ENCODE results near the gene KRTAP3-3.

DNA sequence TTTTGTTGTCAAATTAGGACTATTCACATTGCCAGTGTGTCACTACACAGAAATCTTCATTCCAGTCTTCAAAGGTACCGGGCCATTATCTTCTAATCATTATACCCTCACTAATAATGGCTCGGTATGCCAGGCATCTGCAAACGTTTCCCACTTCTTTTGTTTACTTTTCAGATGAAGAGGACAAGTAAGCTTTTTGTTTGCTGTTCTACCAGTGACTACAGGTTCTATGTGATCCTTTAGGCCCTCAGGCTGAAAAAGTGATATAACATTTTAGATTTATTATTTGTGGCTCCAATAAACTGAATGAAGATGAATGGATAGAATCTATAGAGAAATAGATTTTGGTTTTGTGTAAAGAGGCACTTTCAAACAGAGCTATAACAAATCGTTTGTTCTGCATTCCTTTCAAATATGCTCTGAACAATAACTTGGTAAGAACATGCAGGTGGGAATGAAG, 15.4 kb upstream of the KRTAP3-3 start:
- TF ChIP-seq, protein P1, sequence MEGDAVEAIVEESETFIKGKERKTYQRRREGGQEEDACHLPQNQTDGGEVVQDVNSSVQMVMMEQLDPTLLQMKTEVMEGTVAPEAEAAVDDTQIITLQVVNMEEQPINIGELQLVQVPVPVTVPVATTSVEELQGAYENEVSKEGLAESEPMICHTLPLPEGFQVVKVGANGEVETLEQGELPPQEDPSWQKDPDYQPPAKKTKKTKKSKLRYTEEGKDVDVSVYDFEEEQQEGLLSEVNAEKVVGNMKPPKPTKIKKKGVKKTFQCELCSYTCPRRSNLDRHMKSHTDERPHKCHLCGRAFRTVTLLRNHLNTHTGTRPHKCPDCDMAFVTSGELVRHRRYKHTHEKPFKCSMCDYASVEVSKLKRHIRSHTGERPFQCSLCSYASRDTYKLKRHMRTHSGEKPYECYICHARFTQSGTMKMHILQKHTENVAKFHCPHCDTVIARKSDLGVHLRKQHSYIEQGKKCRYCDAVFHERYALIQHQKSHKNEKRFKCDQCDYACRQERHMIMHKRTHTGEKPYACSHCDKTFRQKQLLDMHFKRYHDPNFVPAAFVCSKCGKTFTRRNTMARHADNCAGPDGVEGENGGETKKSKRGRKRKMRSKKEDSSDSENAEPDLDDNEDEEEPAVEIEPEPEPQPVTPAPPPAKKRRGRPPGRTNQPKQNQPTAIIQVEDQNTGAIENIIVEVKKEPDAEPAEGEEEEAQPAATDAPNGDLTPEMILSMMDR (IDR thresholded peaks at IDR 0.05) = no peak
- TF ChIP-seq EP300 (IDR thresholded peaks at IDR 0.05) (no peak), POLR2A (IDR thresholded peaks at IDR 0.05) (no peak)
